ENCODE measurements around the gene CLK2. TPM values are rescaled to one million over a fixed set of nuclear protein-coding genes. Genes with fewer than 3 reads are reported as not detected.

CLK2 gene
- total and polyA plus RNA-seq, 2 of the 13 experiments (the other 11 are each of a cell fraction or from before 2014, with no cell fraction given): 20.1 to 73.5 TPM

DNA sequence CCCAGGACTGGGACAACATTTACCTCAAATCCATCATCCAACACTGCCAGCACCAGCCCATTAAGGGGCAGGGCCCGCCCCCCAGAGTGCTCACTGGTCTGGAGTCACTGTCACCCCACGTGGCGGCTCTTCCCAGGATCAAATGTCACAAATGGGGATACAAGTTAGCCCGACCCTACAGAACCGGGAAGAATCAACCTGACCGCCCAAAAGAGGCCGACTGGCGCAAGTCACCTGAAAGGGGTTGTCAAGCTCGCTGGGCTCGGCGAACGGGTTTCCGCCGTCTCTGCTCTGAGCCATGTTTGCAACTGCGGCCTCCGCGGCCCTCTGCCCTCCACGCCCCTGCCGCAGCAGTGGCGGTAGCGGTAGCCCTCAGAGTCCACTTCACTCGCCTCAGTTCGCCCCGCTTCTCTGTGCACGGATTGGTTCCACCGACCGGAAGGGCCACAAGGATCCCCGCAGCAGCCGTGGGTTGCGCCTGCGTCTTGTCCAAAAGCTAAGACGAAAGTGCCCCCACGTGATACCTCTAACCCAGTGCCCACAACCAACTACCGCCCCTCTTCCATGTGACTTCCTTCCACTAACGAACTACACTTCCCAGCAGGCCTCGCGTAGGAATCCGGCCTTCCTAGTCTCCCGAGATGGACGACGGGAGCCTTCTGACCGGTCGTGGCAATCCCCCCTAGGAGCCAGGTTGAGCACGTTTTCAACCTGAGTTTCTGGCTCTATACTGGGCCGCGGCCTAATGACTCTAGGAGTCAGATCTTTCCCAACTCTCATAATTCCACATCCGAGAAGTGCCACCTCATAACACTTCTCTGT lies 11.2 kb downstream of the CLK2 start, which contains the start of gene SCAMP3 (continued):
- TF ChIP-seq, protein P1, sequence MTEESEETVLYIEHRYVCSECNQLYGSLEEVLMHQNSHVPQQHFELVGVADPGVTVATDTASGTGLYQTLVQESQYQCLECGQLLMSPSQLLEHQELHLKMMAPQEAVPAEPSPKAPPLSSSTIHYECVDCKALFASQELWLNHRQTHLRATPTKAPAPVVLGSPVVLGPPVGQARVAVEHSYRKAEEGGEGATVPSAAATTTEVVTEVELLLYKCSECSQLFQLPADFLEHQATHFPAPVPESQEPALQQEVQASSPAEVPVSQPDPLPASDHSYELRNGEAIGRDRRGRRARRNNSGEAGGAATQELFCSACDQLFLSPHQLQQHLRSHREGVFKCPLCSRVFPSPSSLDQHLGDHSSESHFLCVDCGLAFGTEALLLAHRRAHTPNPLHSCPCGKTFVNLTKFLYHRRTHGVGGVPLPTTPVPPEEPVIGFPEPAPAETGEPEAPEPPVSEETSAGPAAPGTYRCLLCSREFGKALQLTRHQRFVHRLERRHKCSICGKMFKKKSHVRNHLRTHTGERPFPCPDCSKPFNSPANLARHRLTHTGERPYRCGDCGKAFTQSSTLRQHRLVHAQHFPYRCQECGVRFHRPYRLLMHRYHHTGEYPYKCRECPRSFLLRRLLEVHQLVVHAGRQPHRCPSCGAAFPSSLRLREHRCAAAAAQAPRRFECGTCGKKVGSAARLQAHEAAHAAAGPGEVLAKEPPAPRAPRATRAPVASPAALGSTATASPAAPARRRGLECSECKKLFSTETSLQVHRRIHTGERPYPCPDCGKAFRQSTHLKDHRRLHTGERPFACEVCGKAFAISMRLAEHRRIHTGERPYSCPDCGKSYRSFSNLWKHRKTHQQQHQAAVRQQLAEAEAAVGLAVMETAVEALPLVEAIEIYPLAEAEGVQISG (CRISPR knock-in tag; IDR thresholded peaks at IDR 0.05): peak; percentile 82
- TF ChIP-seq ZNF383 (CRISPR knock-in tag; IDR thresholded peaks at IDR 0.05; ENCODE audit: borderline replicate concordance) (no peak), ZNF589 (CRISPR knock-in tag; conservative IDR thresholded peaks at IDR 0.05) (peak; percentile 60; the same call in 1 of the 2 replicates), KMT2A (CRISPR knock-in tag; IDR thresholded peaks at IDR 0.05) (peak; percentile 54; the same call in 1 of the 2 replicates), ZNF354B (CRISPR knock-in tag; IDR thresholded peaks at IDR 0.05) (0 out of 2 replicates have a peak, but pooled peaks have one; percentile 38), ZNF232 (CRISPR knock-in tag; IDR thresholded peaks at IDR 0.05; ENCODE audit: borderline replicate concordance) (no peak; the same call in 1 of the 2 replicates), SAFB2 (CRISPR knock-in tag; IDR thresholded peaks at IDR 0.05; ENCODE audit: borderline replicate concordance, low read depth) (peak; percentile 81; the same call in 1 of the 2 replicates), ZNF468 (CRISPR knock-in tag; IDR thresholded peaks at IDR 0.05) (no peak), AGO2 (optimal IDR thresholded peaks at IDR 0.05; ENCODE audit: low read depth, low read length) (peak; percentile 100), CCAR2 (optimal IDR thresholded peaks at IDR 0.05; ENCODE audit: low read depth, low read length) (no peak), MBD4 (IDR thresholded peaks at IDR 0.05; ENCODE audit: borderline replicate concordance, low read length) (no peak), HHEX (CRISPR knock-in tag; IDR thresholded peaks at IDR 0.05) (no peak), HNRNPK (IDR thresholded peaks at IDR 0.05; ENCODE audit: low read depth, low read length, poor library complexity, severe bottlenecking) (no peak), ZFP36 (IDR thresholded peaks at IDR 0.05; ENCODE audit: borderline replicate concordance, low read depth, low read length, partially characterized antibody) (no peak), SP4 (CRISPR knock-in tag; IDR thresholded peaks at IDR 0.05) (peak; percentile 71; the same call in 1 of the 2 replicates), ZNF460 (CRISPR knock-in tag; IDR thresholded peaks at IDR 0.05; ENCODE audit: borderline replicate concordance) (no peak; the same call in 1 of the 2 replicates), ZNF274 (CRISPR knock-in tag; IDR thresholded peaks at IDR 0.05) (peak; percentile 56; the same call in 1 of the 2 replicates), TCF7 (IDR thresholded peaks at IDR 0.05; ENCODE audit: low read depth) (no peak), ZNF563 (CRISPR knock-in tag; IDR thresholded peaks at IDR 0.05) (peak; percentile 76; the same call in 1 of the 2 replicates)
- TF ChIP-seq, protein P2, sequence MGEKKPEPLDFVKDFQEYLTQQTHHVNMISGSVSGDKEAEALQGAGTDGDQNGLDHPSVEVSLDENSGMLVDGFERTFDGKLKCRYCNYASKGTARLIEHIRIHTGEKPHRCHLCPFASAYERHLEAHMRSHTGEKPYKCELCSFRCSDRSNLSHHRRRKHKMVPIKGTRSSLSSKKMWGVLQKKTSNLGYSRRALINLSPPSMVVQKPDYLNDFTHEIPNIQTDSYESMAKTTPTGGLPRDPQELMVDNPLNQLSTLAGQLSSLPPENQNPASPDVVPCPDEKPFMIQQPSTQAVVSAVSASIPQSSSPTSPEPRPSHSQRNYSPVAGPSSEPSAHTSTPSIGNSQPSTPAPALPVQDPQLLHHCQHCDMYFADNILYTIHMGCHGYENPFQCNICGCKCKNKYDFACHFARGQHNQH (CRISPR knock-in tag; IDR thresholded peaks at IDR 0.05): peak; percentile 92
- TF ChIP-seq, protein P3, sequence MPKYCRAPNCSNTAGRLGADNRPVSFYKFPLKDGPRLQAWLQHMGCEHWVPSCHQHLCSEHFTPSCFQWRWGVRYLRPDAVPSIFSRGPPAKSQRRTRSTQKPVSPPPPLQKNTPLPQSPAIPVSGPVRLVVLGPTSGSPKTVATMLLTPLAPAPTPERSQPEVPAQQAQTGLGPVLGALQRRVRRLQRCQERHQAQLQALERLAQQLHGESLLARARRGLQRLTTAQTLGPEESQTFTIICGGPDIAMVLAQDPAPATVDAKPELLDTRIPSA (CRISPR knock-in tag; IDR thresholded peaks at IDR 0.05; ENCODE audit: borderline replicate concordance): no peak; the same call in 1 of the 2 replicates
- TF ChIP-seq, protein P4, sequence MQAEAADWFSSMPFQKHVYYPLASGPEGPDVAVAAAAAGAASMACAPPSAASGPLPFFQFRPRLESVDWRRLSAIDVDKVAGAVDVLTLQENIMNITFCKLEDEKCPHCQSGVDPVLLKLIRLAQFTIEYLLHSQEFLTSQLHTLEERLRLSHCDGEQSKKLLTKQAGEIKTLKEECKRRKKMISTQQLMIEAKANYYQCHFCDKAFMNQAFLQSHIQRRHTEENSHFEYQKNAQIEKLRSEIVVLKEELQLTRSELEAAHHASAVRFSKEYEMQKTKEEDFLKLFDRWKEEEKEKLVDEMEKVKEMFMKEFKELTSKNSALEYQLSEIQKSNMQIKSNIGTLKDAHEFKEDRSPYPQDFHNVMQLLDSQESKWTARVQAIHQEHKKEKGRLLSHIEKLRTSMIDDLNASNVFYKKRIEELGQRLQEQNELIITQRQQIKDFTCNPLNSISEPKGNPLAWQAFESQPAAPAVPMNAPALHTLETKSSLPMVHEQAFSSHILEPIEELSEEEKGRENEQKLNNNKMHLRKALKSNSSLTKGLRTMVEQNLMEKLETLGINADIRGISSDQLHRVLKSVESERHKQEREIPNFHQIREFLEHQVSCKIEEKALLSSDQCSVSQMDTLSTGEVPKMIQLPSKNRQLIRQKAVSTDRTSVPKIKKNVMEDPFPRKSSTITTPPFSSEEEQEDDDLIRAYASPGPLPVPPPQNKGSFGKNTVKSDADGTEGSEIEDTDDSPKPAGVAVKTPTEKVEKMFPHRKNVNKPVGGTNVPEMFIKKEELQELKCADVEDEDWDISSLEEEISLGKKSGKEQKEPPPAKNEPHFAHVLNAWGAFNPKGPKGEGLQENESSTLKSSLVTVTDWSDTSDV (CRISPR knock-in tag; IDR thresholded peaks at IDR 0.05): no peak; the same call in 1 of the 2 replicates

Data from HepG2 (cell line).